Measurements from ENCODE around the gene FTCD. TPM values are rescaled to one million over a fixed set of nuclear protein-coding genes. Genes with fewer than 3 reads are reported as not detected.

The FTCD gene
- total RNA-seq, 1 experiment from 2014 or later, result 0.21 TPM

DNA sequence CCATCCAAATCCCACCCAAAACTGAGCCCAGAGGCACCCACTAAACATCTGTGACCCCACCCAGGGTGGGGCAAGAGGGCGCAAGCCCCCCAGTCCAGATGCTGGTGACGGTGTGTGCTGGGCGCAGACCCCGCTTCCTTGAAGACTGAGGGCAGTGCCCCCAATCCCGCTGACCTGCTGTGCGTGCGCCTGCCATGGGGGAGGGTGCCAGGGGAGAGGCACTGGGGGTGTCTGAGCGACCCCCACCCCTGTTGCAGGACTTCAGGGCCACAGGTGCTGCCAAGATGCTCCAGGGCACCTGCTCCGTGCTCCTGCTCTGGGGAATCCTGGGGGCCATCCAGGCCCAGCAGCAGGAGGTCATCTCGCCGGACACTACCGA lies 44.2 kb downstream of the FTCD start:
- no peak for DNase-seq (ENCODE audit: low read depth, low spot score)
- Histone ChIP-seq H3K27me3 (ENCODE audit: control insufficient read depth, insufficient read depth, low read length) (no peaks in the 10 kb centered on the region), H3K27ac (ENCODE audit: low read length) (no peak overlapping the region), H3K36me3 (ENCODE audit: control insufficient read depth, insufficient read depth, low read length) (no peaks in the 10 kb centered on the region), H3K9me3 (ENCODE audit: control insufficient read depth, insufficient read depth, low read depth, low read length) (no peaks in the 10 kb centered on the region), H3K4me1 (ENCODE audit: control insufficient read depth, insufficient read depth, low read length) (no peaks in the 10 kb centered on the region), H3K4me3 (ENCODE audit: low read depth in 2 of 2, low read length in 2 of 2) (no peak overlapping the region)
- CTCF ChIA-PET, result no interaction called here
- no peak for ATAC-seq
- POLR2A ChIA-PET, result no interaction called here
- BruUV-seq (replicated peaks), result no TSS peak
- no peak for TF ChIP-seq SIN3A (IDR thresholded peaks at IDR 0.05; ENCODE audit: borderline replicate concordance, insufficient read depth, low read depth, low read length)
- no peak for TF ChIP-seq POLR2AphosphoS5 (IDR thresholded peaks at IDR 0.05; ENCODE audit: low read depth, low read length)
- TF ChIP-seq, protein P1, sequence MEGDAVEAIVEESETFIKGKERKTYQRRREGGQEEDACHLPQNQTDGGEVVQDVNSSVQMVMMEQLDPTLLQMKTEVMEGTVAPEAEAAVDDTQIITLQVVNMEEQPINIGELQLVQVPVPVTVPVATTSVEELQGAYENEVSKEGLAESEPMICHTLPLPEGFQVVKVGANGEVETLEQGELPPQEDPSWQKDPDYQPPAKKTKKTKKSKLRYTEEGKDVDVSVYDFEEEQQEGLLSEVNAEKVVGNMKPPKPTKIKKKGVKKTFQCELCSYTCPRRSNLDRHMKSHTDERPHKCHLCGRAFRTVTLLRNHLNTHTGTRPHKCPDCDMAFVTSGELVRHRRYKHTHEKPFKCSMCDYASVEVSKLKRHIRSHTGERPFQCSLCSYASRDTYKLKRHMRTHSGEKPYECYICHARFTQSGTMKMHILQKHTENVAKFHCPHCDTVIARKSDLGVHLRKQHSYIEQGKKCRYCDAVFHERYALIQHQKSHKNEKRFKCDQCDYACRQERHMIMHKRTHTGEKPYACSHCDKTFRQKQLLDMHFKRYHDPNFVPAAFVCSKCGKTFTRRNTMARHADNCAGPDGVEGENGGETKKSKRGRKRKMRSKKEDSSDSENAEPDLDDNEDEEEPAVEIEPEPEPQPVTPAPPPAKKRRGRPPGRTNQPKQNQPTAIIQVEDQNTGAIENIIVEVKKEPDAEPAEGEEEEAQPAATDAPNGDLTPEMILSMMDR (IDR thresholded peaks at IDR 0.05), result no peak
- TF ChIP-seq TCF7L2 (IDR thresholded peaks at IDR 0.05; ENCODE audit: low read depth, low read length), result no peak
- TF ChIP-seq, protein P2, sequence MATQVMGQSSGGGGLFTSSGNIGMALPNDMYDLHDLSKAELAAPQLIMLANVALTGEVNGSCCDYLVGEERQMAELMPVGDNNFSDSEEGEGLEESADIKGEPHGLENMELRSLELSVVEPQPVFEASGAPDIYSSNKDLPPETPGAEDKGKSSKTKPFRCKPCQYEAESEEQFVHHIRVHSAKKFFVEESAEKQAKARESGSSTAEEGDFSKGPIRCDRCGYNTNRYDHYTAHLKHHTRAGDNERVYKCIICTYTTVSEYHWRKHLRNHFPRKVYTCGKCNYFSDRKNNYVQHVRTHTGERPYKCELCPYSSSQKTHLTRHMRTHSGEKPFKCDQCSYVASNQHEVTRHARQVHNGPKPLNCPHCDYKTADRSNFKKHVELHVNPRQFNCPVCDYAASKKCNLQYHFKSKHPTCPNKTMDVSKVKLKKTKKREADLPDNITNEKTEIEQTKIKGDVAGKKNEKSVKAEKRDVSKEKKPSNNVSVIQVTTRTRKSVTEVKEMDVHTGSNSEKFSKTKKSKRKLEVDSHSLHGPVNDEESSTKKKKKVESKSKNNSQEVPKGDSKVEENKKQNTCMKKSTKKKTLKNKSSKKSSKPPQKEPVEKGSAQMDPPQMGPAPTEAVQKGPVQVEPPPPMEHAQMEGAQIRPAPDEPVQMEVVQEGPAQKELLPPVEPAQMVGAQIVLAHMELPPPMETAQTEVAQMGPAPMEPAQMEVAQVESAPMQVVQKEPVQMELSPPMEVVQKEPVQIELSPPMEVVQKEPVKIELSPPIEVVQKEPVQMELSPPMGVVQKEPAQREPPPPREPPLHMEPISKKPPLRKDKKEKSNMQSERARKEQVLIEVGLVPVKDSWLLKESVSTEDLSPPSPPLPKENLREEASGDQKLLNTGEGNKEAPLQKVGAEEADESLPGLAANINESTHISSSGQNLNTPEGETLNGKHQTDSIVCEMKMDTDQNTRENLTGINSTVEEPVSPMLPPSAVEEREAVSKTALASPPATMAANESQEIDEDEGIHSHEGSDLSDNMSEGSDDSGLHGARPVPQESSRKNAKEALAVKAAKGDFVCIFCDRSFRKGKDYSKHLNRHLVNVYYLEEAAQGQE (IDR thresholded peaks at IDR 0.05; ENCODE audit: insufficient read depth in 1 of 2, low read depth in 2 of 2, low read length in 1 of 2), result no peak
- in situ Hi-C loops (cut with HindIII; ENCODE audit: low pct_unique_long_range_greater_than_20kb, low sequenced_read_pairs), result no loop called here
- intact Hi-C loops (cut with micrococcal nuclease; ENCODE audit: unreplicated experiment), result no loop called here

- no peaks in the 10 kb centered on the region for H3K27me3 ChIP-seq (ENCODE audit: control insufficient read depth, insufficient read depth, low read length)
- H3K9me3 ChIP-seq (ENCODE audit: control insufficient read depth, insufficient read depth, low read depth, low read length), result no peaks in the 10 kb centered on the region
- no peak overlapping the region for H3K4me3 ChIP-seq (ENCODE audit: low read depth in 2 of 2, low read length in 2 of 2)
- POLR2A ChIA-PET, result interaction anchor here (0.7 kb wide), 1 partner anchor 8 kb away, joined by 3 read pairs; no protein-coding TSS in a partner anchor
- BruUV-seq (replicated peaks), result no TSS peak
- CTCF ChIA-PET, result no interaction called here
- intact Hi-C loops (cut with micrococcal nuclease; ENCODE audit: unreplicated experiment), result no loop called here
- ATAC-seq, result no peak
- DNase-seq (ENCODE audit: low read depth, low spot score), result no peak
- TF ChIP-seq SIN3A (IDR thresholded peaks at IDR 0.05; ENCODE audit: borderline replicate concordance, insufficient read depth, low read depth, low read length) (no peak), POLR2AphosphoS5 (IDR thresholded peaks at IDR 0.05; ENCODE audit: low read depth, low read length) (no peak), TCF7L2 (IDR thresholded peaks at IDR 0.05; ENCODE audit: low read depth, low read length) (no peak)
- TF ChIP-seq, protein P1 (IDR thresholded peaks at IDR 0.05), result no peak
- TF ChIP-seq, protein P2 (IDR thresholded peaks at IDR 0.05; ENCODE audit: insufficient read depth in 1 of 2, low read depth in 2 of 2, low read length in 1 of 2), result no peak
- H3K36me3 ChIP-seq (ENCODE audit: control insufficient read depth, insufficient read depth, low read length), result no peaks in the 10 kb centered on the region
- H3K27ac ChIP-seq (ENCODE audit: low read length), result no peak overlapping the region
- no peaks in the 10 kb centered on the region for H3K4me1 ChIP-seq (ENCODE audit: control insufficient read depth, insufficient read depth, low read length)
- in situ Hi-C loops (cut with HindIII; ENCODE audit: low pct_unique_long_range_greater_than_20kb, low sequenced_read_pairs), result no loop called here
Measured at GRCh38 chr21:46110499-46111192, 44.7 kb downstream of the FTCD start.

Measured in Panc1 (cell line).